Measurements from ENCODE around the gene GRIP2. TPM values are rescaled to one million over a fixed set of nuclear protein-coding genes. Genes with fewer than 3 reads are reported as not detected.

GRIP2 gene
- polyA plus RNA-seq, 6 donors from 2014 or later: 0.09 TPM; not detected in 5

DNA sequence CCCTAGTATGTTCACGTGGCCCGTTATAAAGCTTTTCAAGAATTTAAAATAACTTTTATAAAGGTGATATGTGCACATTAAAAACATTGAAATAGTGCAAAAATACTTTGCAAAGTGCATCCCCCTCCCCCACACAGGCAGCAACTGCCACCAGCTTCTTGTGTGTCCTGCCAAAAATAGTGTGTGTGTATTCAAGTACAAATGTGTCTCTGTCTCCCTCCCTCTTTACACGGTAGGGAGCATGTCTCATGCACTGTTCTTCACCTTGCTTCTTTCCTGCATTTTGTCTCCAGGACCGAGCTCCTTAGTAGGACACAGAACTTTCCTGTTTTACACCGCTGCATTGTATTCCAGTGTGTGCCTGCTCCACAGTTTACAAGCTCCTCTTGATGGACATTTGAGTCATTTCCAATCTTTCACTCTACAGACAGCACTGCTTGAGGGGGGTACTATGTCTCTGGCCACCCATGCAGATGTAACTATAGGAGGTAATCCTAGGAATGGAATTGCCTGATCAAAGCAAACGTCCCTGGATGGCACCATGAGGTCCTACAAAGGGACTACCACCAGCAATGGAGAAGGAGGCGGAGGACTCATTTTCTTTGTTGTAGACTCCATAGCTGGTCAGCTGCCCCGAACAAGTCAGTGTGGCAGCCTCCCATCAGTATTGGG is 85.4 kb downstream of the GRIP2 start:
- peaks cover 14 to 31% (median 31%) of the 10 kb centered on the region in 3 donors for H3K4me1 Mint-ChIP-seq
- no peaks in the 10 kb centered on the region for H3K27me3 Mint-ChIP-seq
- peaks cover 10 to 11% of the 10 kb centered on the region in 2 donors for H3K36me3 Mint-ChIP-seq
- peak overlapping the region in 3 of 8 donors; percentile 15 to 49 (median 33) for H3K4me3 Mint-ChIP-seq
- peak overlapping the region in 4 of 6 donors; percentile 2 to 94 (median 92) for H3K27ac Mint-ChIP-seq
- ATAC-seq (ENCODE audit: low read depth in 2 of 2) (no peak), DNase-seq (no peak)
- H3K9me3 Mint-ChIP-seq: no peaks in the 10 kb centered on the region

DNA sequence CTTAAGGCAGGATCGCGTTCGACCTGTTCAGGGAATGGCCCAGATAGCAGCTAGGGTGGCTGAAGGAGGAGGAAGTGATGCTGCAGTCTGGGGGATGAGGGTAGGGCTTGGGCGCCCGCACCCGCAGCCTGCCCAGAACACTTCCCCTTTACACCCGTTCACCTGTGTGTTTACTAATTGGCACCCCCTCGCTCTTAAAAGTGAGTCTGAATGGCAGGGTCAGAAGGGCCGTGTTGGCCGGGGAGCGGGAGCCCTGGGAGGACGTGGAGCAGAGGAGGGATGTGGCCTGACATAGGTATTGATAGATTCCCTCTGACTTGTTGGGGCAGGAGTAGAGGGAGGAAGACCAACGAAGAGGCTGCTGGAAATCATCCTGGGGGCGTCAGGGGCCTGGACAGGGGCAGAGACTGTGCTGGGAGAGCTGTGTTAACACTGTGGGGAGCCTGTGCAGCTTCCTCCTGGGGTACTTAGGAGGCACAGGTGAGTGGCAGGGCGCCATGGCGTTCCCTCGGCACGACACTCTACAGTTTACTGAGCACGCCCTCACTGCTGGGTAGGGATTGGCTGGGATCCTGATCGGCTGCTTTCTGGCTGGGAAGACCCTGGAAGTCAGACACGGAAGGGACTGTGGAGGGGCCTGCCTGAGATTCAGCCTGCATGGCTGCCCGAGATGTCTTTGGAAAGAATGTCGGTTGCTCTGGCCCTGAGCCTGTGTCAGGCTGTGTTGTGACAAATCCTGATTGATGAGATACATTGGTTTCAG is 86.1 kb downstream of the GRIP2 start:
- no peaks in the 10 kb centered on the region for H3K9me3 Mint-ChIP-seq
- ATAC-seq (ENCODE audit: low read depth in 2 of 2) (peak; percentile 100), DNase-seq (peak; percentile 55)
- peak overlapping the region; percentile 53 to 98 (median 94) for H3K27ac Mint-ChIP-seq
- H3K27me3 Mint-ChIP-seq: no peaks in the 10 kb centered on the region
- H3K36me3 Mint-ChIP-seq: peaks cover 10 to 11% of the 10 kb centered on the region in 2 donors
- H3K4me1 Mint-ChIP-seq: peaks cover 14 to 34% (median 31%) of the 10 kb centered on the region in 3 donors
- H3K4me3 Mint-ChIP-seq: peak overlapping the region in 6 of 8 donors; percentile 31 to 81 (median 68)

DNA sequence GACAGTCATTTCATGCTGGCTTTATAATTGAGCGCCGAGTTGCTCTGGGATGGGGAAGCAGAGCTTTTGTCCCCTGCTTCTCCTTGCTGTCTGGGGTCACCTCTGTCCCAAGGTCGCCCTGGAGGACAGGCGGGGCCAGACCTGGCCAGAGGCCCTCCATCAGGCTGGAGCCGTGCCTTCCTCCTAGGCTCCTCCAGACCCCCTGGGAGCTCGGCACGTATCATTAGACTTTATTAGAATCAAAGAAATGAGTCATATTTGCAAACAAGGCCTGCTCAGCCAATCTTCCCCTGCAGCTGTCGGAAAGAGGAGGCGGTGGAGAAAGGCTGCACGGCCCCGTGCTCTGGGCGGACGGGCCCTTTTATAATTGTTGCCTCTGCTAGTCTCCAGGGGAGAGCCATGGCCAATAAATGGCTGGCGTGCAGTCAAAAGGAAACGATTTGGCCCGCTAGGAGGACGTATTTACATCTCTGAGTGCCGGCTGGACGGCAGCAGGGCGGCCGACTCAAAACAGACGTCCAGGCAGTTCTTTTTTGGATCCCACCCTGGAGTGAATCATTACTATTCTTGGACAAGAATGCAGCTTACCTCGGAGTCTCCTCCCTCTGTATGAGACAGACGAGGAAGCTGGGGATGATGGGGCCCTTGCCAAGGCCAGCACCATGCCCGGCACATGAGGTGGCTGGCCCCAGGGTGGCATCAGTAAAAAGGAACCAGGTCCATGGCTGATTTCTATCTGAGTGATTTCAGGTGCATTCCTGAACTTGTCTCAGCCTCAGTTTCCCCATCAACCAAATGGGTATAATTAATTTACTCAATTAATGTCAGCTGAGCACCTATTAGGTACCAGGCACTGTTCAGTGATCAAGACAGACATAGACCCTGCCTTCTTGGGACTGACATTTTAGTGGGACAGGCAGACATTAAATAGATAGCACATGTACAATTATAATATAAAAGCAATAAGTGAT is 87.1 kb downstream of the GRIP2 start:
- H3K9me3 Mint-ChIP-seq: no peaks in the 10 kb centered on the region
- ATAC-seq (ENCODE audit: low read depth in 2 of 2) (no peak), DNase-seq (no peak)
- H3K36me3 Mint-ChIP-seq: peaks cover 11 to 16% of the 10 kb centered on the region in 2 donors
- H3K4me1 Mint-ChIP-seq: peaks cover 14 to 35% (median 30%) of the 10 kb centered on the region in 3 donors
- H3K27ac Mint-ChIP-seq: peak overlapping the region; percentile 53 to 98 (median 94)
- H3K27me3 Mint-ChIP-seq: no peaks in the 10 kb centered on the region
- peak overlapping the region in 6 of 8 donors; percentile 31 to 81 (median 61) for H3K4me3 Mint-ChIP-seq

DNA sequence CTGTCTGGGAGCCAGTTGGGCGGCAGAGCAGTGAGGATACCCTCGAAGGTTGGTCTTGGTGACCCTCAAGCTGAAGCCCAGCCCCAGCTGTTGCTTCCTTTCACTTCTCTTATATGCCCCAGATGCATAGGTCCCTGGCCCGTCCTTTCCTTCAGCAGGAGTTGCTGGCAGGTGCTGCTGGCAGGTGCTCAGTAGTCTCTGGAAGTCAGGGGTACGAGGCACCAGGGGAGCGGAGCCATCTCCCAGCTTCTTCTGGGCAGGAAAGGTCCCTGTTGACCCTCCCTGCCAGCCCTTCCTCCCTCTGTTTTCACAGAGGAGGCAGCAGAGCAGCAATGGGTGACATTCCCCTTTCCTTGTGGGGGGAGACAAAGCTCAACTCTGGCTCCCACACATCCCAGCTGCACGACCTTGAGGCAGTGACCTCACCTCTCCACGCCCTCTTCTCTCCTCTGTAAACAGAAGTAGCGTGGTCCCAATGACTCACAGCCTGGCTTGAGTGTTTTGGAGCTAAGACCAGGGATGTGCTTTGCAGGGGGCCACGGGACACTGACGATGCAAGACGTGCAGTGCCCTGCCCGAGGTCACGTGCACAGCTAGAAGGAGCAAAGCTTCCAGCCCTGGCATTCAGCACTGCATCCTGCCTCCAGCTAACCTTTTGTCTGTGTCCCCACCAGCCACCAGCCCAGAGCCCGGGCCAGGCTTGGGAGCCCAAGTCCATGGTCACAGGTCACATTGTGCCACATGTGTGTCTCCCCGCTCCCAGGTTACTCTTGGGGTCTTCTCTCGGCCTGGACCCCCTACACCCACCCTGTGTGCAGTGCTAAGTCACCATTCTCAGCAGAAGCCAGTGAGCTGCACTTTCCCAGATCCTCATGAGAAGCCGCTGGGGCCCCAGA is 88.0 kb downstream of the GRIP2 start:
- no peaks in the 10 kb centered on the region for H3K27me3 Mint-ChIP-seq
- H3K4me3 Mint-ChIP-seq: no peak overlapping the region
- peak overlapping the region in 4 of 6 donors; percentile 30 to 94 (median 74) for H3K27ac Mint-ChIP-seq
- DNase-seq: no peak
- H3K36me3 Mint-ChIP-seq: peaks cover 17 to 23% of the 10 kb centered on the region in 2 donors
- no peaks in the 10 kb centered on the region for H3K9me3 Mint-ChIP-seq
- H3K4me1 Mint-ChIP-seq: peaks cover 14 to 35% (median 29%) of the 10 kb centered on the region in 3 donors
- ATAC-seq (ENCODE audit: low read depth in 2 of 2): no peak

DNA sequence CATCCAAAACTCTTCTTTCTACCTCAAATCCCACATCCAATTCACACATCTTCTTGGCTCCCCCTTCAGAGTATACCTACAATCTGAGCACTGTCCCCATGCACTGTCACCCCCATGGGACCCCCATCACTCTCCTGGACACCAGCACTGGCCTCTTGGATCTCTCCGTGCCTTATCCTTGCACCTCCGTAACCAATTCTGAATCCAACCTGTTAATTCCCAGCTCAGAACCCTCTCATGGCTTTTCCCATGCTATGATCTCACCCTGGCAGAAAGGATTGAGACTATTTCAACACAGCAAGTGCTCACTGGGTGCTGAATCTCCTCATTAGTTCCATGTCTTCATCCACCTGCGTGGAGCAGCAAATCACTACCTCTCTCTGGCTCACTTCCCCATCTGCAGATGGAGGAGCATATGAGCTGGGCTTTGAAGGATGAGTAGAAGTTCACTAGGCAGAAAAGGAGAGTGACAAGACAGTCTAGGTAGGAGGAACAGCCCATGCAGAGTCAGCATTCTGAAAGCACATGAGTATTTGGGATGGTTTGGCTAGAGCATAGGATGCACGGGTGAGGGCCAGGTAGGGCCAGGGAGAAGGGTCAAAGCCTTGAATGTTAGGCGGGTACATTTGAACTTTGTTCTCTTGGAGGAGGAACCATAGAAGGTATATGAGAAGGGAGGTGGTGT is 89.1 kb downstream of the GRIP2 start:
- Mint-ChIP-seq H3K27me3 (no peaks in the 10 kb centered on the region), H3K4me3 (no peak overlapping the region), H3K36me3 (peaks cover 27 to 31% of the 10 kb centered on the region in 2 donors), H3K9me3 (no peaks in the 10 kb centered on the region), H3K4me1 (peaks cover 14 to 35% (median 29%) of the 10 kb centered on the region in 3 donors), H3K27ac (peak overlapping the region in 5 of 6 donors; percentile 18 to 94 (median 69))
- ATAC-seq (ENCODE audit: low read depth in 2 of 2): no peak
- no peak for DNase-seq

DNA sequence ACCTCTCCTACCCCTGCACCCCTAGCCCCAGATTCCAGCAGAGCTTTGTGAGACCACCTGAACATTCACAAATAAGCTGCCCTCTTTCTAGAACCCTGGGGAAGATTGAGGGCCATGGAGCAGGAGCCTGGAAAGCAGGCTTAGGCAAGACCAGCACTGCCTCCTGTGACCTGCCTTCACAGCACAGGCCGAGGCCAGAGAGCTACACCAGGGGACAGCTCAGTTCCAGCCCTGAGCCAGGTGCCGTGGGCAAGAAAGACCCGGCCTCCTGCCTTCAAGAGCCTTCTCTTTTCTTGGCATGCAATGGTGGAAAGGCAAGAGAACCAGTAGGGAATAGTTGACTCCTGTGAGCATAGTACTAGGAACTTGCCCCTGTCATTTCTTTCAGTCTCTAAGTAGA is 89.6 kb downstream of the GRIP2 start:
- H3K27ac Mint-ChIP-seq: peak overlapping the region in 4 of 6 donors; percentile 2 to 84 (median 16)
- ATAC-seq (ENCODE audit: low read depth in 2 of 2): no peak
- no peaks in the 10 kb centered on the region for H3K9me3 Mint-ChIP-seq
- H3K36me3 Mint-ChIP-seq: peaks cover 32 to 33% of the 10 kb centered on the region in 2 donors
- H3K27me3 Mint-ChIP-seq: no peaks in the 10 kb centered on the region
- no peak for DNase-seq
- H3K4me1 Mint-ChIP-seq: peaks cover 14 to 35% (median 29%) of the 10 kb centered on the region in 3 donors
- H3K4me3 Mint-ChIP-seq: peak overlapping the region in 1 of 8 donors; percentile 47

DNA sequence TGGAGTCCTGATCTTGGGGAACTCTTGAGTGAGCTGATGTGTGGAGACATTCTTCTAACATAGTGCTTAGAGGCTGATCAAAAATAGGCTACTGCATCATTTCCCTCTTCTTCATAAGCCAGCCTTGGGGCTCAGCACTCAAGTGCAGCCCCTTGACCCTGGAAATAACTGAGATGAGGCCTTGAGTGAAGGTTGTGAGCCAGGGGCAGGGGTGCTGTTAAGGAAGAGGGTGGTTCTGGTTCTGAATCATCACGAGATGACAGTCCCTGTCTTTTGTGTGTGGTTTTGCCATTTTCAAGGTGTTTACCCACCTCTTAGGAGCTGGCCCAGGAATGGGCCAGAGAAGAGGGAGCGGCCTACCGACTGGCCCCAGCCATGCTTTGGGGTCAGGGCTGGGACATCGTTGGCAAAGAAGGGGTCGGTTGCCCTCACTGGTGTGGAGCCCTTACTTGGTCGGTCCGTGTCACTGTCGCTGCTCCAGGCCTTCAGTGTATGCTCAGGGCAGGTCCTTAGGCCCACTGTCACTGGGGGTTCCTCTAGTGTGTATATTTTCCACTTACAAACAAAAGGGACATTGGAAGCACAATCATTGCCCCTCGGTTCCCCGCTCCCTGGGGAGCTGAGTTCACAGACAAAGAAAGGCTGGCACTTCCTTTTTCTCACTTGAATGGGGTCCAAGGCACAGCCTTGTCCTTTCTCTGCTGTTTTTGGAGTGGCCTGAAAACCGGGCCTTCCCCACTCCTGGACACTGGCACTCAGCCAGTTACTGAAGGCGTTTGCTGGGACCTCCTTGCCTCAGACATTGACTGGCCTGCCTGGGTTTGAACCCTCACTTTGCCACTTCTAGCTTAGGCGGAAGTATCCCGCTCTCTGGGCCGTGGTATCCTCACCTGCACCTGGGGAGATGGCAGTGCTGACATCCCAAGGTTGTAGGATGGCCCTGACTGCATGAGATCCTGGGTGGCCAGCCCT is 91.1 kb downstream of the GRIP2 start:
- H3K27ac Mint-ChIP-seq: peak overlapping the region in 1 of 6 donors; percentile 9
- peaks cover 37 to 38% of the 10 kb centered on the region in 2 donors for H3K36me3 Mint-ChIP-seq
- no peaks in the 10 kb centered on the region for H3K27me3 Mint-ChIP-seq
- peaks cover 10 to 26% (median 22%) of the 10 kb centered on the region in 3 donors for H3K4me1 Mint-ChIP-seq
- no peak for ATAC-seq (ENCODE audit: low read depth in 2 of 2)
- H3K4me3 Mint-ChIP-seq: no peak overlapping the region
- no peak for DNase-seq
- H3K9me3 Mint-ChIP-seq: no peaks in the 10 kb centered on the region

DNA sequence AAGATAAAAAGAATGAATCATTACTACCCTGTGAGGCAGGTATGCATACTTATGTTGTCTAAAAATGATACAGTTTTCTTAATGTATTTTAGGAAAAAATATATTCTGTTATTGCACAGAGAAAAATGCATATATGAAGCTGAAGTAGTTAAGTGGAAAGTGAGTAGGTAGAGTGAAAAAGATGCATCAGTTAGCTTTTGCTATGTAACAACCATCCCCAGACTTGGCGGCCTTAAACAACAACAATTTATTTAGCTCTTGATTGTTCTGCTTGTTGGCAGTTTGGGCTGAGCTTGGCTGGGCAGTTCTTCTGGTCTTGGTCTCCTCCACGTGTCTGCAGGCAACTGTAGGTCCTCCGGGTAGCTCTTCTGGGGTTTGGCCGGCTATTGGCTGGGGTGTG is 92.1 kb downstream of the GRIP2 start:
- H3K27ac Mint-ChIP-seq: peak overlapping the region in 1 of 6 donors; percentile 84
- ATAC-seq (ENCODE audit: low read depth in 2 of 2) (no peak), DNase-seq (no peak)
- no peaks in the 10 kb centered on the region for H3K27me3 Mint-ChIP-seq
- H3K4me3 Mint-ChIP-seq: no peak overlapping the region
- H3K9me3 Mint-ChIP-seq: no peaks in the 10 kb centered on the region
- H3K36me3 Mint-ChIP-seq: peaks cover 38 to 41% of the 10 kb centered on the region in 2 donors
- peaks cover 3 to 16% (median 13%) of the 10 kb centered on the region in 3 donors for H3K4me1 Mint-ChIP-seq

DNA sequence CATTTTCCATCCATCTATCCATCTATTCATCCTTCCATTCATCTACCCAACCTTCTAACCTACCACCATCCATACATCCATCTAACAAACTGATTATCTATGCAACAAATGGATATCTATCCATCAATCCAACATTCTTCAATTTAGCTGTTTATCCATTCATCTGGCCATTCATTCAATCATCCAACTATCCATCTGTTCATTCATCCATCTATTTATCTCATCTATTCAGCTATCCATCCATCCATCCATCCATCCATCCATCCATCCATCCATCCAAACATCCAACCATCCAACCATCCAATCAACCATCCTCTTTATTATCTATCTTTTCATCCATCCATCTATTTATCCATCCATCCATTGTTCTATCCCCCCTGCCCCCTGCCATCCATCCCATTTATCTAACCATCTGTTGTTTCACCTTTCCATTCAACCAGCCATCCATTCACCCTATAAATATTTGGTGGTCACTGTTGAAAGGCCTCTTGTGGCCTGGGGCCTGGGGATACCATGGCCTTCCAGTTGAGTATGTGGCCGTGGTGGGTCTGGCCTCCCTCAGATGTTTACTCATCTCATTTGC is 93.1 kb downstream of the GRIP2 start:
- Mint-ChIP-seq H3K27ac (peak overlapping the region in 2 of 6 donors; percentile 20 to 78), H3K4me3 (no peak overlapping the region), H3K36me3 (peaks cover 38 to 41% of the 10 kb centered on the region in 2 donors), H3K27me3 (no peaks in the 10 kb centered on the region), H3K9me3 (no peaks in the 10 kb centered on the region), H3K4me1 (peaks cover 3 to 15% (median 3%) of the 10 kb centered on the region in 3 donors)
- DNase-seq (no peak), ATAC-seq (ENCODE audit: low read depth in 2 of 2) (no peak)

DNA sequence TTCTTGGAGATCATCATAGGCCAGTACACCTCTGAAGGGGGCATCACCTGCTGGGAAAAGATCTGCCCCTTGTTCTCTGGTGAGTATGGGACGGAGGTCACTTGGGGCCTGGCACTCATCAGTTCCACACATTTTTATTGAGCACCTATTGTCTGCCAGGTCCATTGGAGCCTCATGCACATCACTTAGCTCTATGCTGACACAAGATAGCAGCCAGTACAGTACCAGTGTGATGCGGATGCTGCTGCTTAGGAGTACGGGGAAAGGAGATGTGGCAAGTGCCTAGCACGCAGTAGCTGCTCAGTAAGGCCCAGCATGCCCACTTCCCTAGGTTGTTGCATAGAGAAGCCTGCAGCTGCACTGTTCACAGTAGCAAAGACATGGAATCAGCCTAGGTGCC is 94.4 kb downstream of the GRIP2 start:
- H3K27me3 Mint-ChIP-seq: no peaks in the 10 kb centered on the region
- H3K4me1 Mint-ChIP-seq: peaks cover 3 to 10% (median 8%) of the 10 kb centered on the region in 3 donors
- peak overlapping the region in 2 of 6 donors; percentile 5 to 19 for H3K27ac Mint-ChIP-seq
- H3K4me3 Mint-ChIP-seq: no peak overlapping the region
- ATAC-seq (ENCODE audit: low read depth in 2 of 2) (no peak), DNase-seq (no peak)
- peaks cover 31 to 33% of the 10 kb centered on the region in 2 donors for H3K36me3 Mint-ChIP-seq
- no peaks in the 10 kb centered on the region for H3K9me3 Mint-ChIP-seq
